GM12878 (cell line): ENCODE data around the gene ITIH5.

Experiments
- POLR2A ChIP-seq: IDR thresholded peaks from 2 replicates; pipeline ENCODE4 v1.6.1; 2011; ENCODE audit warnings: low read depth, mild to moderate bottlenecking, low read length
- ZBED1 ChIP-seq: IDR thresholded peaks from 2 replicates; pipeline ENCODE4 v1.6.1; 2016; ENCODE audit warnings: borderline replicate concordance
- TF ChIP-seq, protein P1 (sequence below): fragments of 450-650 bp; IDR thresholded peaks from 2 replicates; pipeline ENCODE4 v1.6.1; 2017; ENCODE audit warnings: mild to moderate bottlenecking, low read depth, inconsistent platforms; ENCODE audit not compliant: poor library complexity, severe bottlenecking

GRCh38 chr10:7657552-7657951 lies 9.2 kb downstream of the ITIH5 start:
- TF ChIP-seq, protein P1, sequence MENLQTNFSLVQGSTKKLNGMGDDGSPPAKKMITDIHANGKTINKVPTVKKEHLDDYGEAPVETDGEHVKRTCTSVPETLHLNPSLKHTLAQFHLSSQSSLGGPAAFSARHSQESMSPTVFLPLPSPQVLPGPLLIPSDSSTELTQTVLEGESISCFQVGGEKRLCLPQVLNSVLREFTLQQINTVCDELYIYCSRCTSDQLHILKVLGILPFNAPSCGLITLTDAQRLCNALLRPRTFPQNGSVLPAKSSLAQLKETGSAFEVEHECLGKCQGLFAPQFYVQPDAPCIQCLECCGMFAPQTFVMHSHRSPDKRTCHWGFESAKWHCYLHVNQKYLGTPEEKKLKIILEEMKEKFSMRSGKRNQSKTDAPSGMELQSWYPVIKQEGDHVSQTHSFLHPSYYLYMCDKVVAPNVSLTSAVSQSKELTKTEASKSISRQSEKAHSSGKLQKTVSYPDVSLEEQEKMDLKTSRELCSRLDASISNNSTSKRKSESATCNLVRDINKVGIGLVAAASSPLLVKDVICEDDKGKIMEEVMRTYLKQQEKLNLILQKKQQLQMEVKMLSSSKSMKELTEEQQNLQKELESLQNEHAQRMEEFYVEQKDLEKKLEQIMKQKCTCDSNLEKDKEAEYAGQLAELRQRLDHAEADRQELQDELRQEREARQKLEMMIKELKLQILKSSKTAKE, result no peak
- TF ChIP-seq POLR2A (no peak), ZBED1 (no peak)
